Kidney (tissue), 14 donors: Measurements from ENCODE around the gene DOC2B. TPM values are rescaled to one million over a fixed set of nuclear protein-coding genes. Genes with fewer than 3 reads are reported as not detected.
A peak's percentile ranks its signal among the peaks of the same experiment; 100 is the strongest.

ENCODE experiments used
- DNase-seq, 5 donors: peaks; one replicate each; pipeline ENCODE4 v3.0.0-alpha.2; 2013 to 2020
- FAIRE-seq: peaks from 2 replicates; lab custom pipeline; 2012; peaks lifted over from hg19 to GRCh38; lab: Jason Lieb, UNC
- H3K27ac ChIP-seq, 2 donors: one replicate each; pipeline ENCODE4 v1.7.0; 2013; ENCODE audit warnings: low read depth in 2 of 2, low read length in 2 of 2, inconsistent platforms in 1 of 2
- H3K27me3 ChIP-seq: one replicate; pipeline ENCODE4 v1.7.1; 2013; ENCODE audit warnings: low read length, inconsistent platforms; ENCODE audit not compliant: control insufficient read depth, insufficient read depth
- H3K36me3 ChIP-seq, 3 donors: one replicate each; pipeline versions ENCODE4 v1.7.0 to v1.7.1; 2013; ENCODE audit warnings: low read length in 3 of 3, control low read depth in 1 of 3, inconsistent platforms in 1 of 3; ENCODE audit not compliant: insufficient read depth in 3 of 3, control insufficient read depth in 2 of 3
- H3K4me1 ChIP-seq, 3 donors: one replicate each; pipeline versions ENCODE4 v1.7.0 to v1.7.1; 2013; ENCODE audit warnings: low read length in 3 of 3, inconsistent platforms in 1 of 3, low read depth in 1 of 3; ENCODE audit not compliant: control insufficient read depth in 2 of 3, insufficient read depth in 2 of 3
- H3K4me3 ChIP-seq, 3 donors: one replicate each; pipeline versions ENCODE4 v1.7.0 to v1.8.1; 2013; ENCODE audit warnings: low read length in 3 of 3, control low read depth in 1 of 3, inconsistent platforms in 1 of 3
- H3K9ac ChIP-seq, 3 donors: one replicate each; pipeline versions ENCODE4 v1.7.0 to v1.7.1; 2013; ENCODE audit warnings: low read length in 3 of 3, control low read depth in 1 of 3, inconsistent platforms in 1 of 3
- H3K9me3 ChIP-seq, 3 donors: one replicate each; pipeline versions ENCODE4 v1.7.0 to v1.7.1; 2013; ENCODE audit warnings: low read length in 3 of 3, control low read depth in 1 of 3, inconsistent platforms in 1 of 3; ENCODE audit not compliant: control insufficient read depth in 2 of 3, insufficient read depth in 1 of 3
- intact Hi-C: fragments of 100-400 bp; cut with DNase I; formaldehyde crosslinking; loops from one replicate; pipeline ENCODE4 v1.11.1; 2022
- polyA plus RNA-seq: library from polyadenylated mRNA; stranded (reverse); fragments of 350-450 nt; fragmentation: Illumina TruSeq; extraction: RNeasy Lipid Tissue Mini Kit (QIAGEN cat#74804); gene quantifications from one replicate; pipeline ENCODE4 v1.2.3, GENCODE V29; 2014; ENCODE audit warnings: low read depth, low replicate concordance; ENCODE audit not compliant: insufficient read depth
- total RNA-seq: library from RNA; stranded (reverse); fragmentation: NEBNext Ultra II Directional; extraction: Animal tissue kit (Norgen Biotek cat#: 25700); gene quantifications from one replicate; pipeline ENCODE4 v1.2.1, GENCODE V29; 2021
- TF ChIP-seq, protein P1 (sequence below): IDR thresholded peaks from 3 replicates; pipeline ENCODE4 v1.5.1; 2012; ENCODE audit warnings: mild to moderate bottlenecking, moderate library complexity, borderline replicate concordance; ENCODE audit not compliant: insufficient read depth; ENCODE audit errors: extremely low read depth
- donor health status: control.
- donor health status: control.
- donor health status: control.
- donor health status: control.
- donor health status: control.
- donor health status: DM: yes; HTN: yes; CAD: no.
- donor health status: Normal renal cell carcinoma (clear cell type).

DOC2B gene
- total and polyA plus RNA-seq, 2 donors from 2014 or later = 4.2 to 21.6 TPM

- H3K9ac ChIP-seq = no peak overlapping the region
- H3K4me1 ChIP-seq = no peaks in the 10 kb centered on the region
- peak overlapping the region; percentile 30 to 43 for H3K27ac ChIP-seq
- intact Hi-C loops = no loop called here
- DNase-seq = peak in 1 of 5 donors; percentile 58
- H3K36me3 ChIP-seq = no peaks in the 10 kb centered on the region
- H3K27me3 ChIP-seq = no peaks in the 10 kb centered on the region
- no peaks in the 10 kb centered on the region for H3K9me3 ChIP-seq
- TF ChIP-seq, protein P1, sequence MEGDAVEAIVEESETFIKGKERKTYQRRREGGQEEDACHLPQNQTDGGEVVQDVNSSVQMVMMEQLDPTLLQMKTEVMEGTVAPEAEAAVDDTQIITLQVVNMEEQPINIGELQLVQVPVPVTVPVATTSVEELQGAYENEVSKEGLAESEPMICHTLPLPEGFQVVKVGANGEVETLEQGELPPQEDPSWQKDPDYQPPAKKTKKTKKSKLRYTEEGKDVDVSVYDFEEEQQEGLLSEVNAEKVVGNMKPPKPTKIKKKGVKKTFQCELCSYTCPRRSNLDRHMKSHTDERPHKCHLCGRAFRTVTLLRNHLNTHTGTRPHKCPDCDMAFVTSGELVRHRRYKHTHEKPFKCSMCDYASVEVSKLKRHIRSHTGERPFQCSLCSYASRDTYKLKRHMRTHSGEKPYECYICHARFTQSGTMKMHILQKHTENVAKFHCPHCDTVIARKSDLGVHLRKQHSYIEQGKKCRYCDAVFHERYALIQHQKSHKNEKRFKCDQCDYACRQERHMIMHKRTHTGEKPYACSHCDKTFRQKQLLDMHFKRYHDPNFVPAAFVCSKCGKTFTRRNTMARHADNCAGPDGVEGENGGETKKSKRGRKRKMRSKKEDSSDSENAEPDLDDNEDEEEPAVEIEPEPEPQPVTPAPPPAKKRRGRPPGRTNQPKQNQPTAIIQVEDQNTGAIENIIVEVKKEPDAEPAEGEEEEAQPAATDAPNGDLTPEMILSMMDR = no peak
- no peak for FAIRE-seq
- no peak overlapping the region for H3K4me3 ChIP-seq
These were observed 47.7 kb upstream of the DOC2B start for GRCh38 chr17:228951-229708.

DNA sequence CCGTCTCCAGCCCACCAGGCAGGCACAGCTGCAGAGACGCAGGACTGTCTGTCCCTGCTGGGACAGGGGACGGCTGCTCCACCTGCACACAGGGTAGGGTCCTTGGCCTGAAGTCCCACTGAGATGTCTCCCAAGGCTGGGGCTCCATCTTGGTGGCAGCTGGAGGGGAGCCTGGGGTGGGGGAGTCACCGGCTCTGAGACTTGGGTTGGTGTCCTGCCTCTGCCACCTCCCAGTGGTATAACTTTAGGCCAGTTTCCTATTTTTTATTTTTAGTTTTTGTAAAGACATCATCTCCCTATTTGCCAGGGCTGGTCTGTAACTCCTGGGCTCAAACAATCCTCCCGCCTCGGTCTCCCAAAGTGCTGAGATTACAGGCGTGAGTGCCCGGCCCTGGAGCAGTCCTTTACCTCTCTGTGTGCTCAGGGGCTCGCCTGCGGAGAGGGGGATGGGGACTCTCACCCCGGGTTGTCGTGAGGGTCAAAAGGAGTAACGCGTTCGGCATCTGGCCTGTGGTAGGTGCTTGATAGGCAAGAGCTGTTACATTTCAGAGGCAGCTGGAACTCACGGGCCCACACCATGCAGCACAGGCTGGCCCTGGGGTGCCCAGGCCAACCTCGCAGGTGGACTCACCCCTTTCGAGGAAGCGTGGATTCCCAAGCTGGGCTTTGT is 46.6 kb upstream of the DOC2B start:
- no peaks in the 10 kb centered on the region for H3K9me3 ChIP-seq
- DNase-seq = peak in 1 of 5 donors; percentile 64
- no peaks in the 10 kb centered on the region for H3K4me1 ChIP-seq
- no peaks in the 10 kb centered on the region for H3K27me3 ChIP-seq
- H3K36me3 ChIP-seq = no peaks in the 10 kb centered on the region
- intact Hi-C loops = no loop called here
- H3K27ac ChIP-seq = no peak overlapping the region
- FAIRE-seq = no peak
- H3K4me3 ChIP-seq = no peak overlapping the region
- H3K9ac ChIP-seq = no peak overlapping the region
- TF ChIP-seq, protein P1 = no peak

DNA sequence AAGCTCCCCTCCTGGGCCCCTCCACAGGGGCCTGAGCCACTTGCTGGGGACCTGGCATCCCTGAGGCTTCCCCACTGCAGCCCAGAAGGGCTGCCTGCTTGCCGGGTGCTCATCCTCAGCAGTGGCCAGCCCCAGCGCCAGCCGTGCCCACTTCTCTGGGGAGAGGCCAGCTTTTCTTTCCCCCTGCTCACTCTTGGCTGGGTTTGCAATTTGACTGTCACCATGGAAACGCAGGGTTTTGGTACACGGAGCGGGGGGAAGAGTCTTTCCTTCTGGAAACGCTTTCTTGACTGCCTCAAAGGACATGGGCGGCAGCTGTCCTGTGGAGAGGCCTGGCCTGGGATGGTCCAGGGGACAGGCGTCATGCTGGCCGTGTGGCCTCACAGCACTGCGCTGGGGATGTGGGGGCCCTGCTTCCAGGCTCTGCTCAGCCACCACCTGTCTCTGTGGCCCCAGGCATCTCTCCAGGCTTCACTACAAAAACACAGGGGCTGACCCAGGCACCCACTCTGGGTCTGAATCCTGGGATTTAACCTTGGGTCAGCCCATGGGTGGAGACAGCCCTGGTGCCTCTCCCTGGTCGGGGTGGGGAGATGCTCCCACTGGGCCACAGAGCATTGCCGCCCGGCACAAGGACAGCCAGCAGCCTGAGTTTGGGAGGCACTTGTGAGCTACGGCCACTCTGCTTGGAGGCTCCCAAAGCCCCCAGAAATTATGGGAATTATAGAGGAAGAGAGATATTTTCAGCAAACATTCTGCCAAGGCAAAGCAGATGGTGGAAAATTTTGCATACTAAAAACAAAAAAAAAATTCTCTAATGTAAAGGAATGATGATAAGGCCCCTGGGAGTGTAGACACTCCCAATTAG is 45.9 kb upstream of the DOC2B start:
- intact Hi-C loops = no loop called here
- no peaks in the 10 kb centered on the region for H3K36me3 ChIP-seq
- no peak overlapping the region for H3K4me3 ChIP-seq
- no peaks in the 10 kb centered on the region for H3K27me3 ChIP-seq
- peak in 4 of 5 donors; percentile 40 to 77 (median 47) for DNase-seq
- no peaks in the 10 kb centered on the region for H3K9me3 ChIP-seq
- no peak overlapping the region for H3K9ac ChIP-seq
- no peak overlapping the region for H3K27ac ChIP-seq
- TF ChIP-seq, protein P1 = no peak
- no peaks in the 10 kb centered on the region for H3K4me1 ChIP-seq
- no peak for FAIRE-seq
